ENCODE results near the gene VEGFA. TPM values are rescaled to one million over a fixed set of nuclear protein-coding genes. Genes with fewer than 3 reads are reported as not detected.

The VEGFA gene
- total RNA-seq, 1 donor from 2014 or later: 249 TPM

DNA sequence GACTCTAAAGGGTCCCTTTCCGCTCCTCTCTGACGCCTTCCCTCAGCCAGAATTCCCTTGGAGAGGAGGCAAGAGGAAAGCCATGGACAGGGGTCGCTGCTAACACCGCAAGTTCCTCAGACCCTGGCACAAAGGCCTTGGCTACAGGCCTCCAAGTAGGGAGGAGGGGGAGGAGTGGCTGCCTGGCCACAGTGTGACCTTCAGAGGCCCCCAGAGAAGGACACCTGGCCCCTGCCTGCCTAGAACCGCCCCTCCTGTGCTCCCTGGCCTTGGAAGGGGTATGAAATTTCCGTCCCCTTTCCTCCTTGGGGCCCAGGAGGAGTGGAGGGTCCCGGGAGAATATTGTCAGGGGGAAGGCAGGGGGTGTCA lies 2.7 kb downstream of the VEGFA start:
- no peak for DNase-seq (ENCODE audit: low read depth)

DNA sequence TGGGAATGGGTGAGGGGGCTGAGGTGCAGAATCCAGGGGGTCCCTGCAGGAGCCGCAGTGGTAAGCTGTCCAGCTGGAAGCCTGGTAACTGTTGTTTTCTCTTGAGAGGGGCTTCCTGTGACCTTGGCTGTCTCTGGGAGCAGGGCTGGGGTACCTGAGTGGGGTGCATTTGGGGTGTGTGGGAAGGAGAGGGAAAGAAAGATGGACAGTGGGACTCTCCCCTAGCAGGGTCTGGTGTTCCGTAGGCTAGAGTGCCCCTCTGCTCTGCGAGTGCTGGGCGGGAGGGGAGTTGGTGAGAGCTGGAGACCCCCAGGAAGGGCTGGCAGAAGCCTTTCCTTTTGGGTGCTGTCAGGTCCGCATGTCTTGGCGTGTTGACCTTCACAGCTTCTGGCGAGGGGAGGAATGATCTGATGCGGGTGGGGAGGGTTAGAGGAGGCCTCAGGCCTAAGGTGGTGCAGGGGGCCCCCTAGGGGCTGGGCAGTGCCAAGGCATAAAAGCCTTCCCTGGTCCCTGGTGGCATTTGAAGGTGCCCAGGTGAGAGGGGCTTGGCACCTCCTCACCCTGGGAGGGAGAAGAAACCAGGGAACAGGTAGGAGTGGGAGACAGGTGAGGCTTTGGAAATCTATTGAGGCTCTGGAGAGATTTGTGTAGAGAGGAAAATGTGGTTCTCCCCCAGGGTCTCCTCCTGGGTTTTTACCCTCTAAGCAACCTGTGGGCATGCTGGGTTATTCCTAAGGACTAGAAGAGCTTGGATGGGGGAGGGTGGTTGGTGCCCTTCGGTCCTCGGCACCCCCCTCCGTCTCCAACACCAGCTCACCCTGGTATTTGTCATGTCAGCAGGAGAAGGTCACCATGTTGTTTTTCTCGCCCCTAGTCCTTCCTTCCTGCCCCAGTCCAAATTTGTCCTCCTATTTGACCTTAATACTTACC lies 3.3 kb downstream of the VEGFA start:
- peak; percentile 41 for DNase-seq (ENCODE audit: low read depth)

DNA sequence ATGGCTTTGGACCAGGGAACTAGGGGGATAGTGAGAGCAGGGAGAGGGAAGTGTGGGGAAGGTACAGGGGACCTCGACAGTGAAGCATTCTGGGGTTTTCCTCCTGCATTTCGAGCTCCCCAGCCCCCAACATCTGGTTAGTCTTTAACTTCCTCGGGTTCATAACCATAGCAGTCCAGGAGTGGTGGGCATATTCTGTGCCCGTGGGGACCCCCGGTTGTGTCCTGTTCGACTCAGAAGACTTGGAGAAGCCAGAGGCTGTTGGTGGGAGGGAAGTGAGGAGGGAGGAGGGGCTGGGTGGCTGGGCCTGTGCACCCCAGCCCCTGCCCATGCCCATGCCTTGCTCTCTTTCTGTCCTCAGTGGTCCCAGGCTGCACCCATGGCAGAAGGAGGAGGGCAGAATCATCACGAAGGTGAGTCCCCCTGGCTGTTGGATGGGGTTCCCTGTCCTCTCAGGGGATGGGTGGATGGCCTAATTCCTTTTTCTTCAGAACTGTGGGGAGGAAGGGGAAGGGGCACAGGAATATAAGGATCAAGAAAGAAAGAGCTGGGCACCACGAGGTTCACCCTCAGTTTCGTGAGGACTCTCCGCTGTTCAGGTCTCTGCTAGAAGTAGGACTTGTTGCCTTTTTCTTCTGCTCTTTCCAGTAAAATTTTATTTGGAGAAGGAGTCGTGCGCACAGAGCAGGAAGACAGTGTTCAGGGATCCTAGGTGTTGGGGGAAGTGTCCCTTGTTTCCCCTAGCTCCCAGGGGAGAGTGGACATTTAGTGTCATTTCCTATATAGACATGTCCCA lies 4.2 kb downstream of the VEGFA start:
- no peak for DNase-seq (ENCODE audit: low read depth)

- DNase-seq (ENCODE audit: low read depth): peak; percentile 36
These were observed 4.9 kb downstream of the VEGFA start for GRCh38 chr6:43774776-43775534.

- DNase-seq (ENCODE audit: low read depth): no peak
These were observed 5.5 kb downstream of the VEGFA start for GRCh38 chr6:43775535-43775885.

- peak; percentile 66 for DNase-seq (ENCODE audit: low read depth)
These were observed 6.2 kb downstream of the VEGFA start for GRCh38 chr6:43776115-43776798.

- no peak for DNase-seq (ENCODE audit: low read depth)
These were observed 7.1 kb downstream of the VEGFA start for GRCh38 chr6:43776799-43777776.

DNA sequence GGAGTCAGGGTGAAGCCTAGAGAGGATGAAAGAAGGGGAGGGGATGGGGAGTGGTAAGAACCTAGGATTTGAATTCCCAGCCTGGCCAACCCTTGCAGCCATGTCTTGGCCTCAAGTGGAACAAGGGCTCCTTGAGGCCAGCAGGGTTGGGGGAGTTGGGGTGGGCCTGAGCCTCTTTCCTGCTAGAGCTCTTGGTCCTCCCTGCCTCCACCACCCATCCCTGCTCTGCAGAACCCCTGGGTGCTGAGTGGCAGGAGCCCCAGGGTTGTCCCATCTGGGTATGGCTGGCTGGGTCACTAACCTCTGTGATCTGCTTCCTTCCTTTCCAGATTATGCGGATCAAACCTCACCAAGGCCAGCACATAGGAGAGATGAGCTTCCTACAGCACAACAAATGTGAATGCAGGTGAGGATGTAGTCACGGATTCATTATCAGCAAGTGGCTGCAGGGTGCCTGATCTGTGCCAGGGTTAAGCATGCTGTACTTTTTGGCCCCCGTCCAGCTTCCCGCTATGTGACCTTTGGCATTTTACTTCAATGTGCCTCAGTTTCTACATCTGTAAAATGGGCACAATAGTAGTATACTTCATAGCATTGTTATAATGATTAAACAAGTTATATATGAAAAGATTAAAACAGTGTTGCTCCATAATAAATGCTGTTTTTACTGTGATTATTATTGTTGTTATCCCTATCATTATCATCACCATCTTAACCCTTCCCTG lies 8.3 kb downstream of the VEGFA start:
- DNase-seq (ENCODE audit: low read depth): no peak

GRCh38 chr6:43778976-43779851 lies 9.2 kb downstream of the VEGFA start:
- DNase-seq (ENCODE audit: low read depth): no peak

- peak; percentile 39 for DNase-seq (ENCODE audit: low read depth)
These were observed 9.8 kb downstream of the VEGFA start for GRCh38 chr6:43779852-43780236.

DNA sequence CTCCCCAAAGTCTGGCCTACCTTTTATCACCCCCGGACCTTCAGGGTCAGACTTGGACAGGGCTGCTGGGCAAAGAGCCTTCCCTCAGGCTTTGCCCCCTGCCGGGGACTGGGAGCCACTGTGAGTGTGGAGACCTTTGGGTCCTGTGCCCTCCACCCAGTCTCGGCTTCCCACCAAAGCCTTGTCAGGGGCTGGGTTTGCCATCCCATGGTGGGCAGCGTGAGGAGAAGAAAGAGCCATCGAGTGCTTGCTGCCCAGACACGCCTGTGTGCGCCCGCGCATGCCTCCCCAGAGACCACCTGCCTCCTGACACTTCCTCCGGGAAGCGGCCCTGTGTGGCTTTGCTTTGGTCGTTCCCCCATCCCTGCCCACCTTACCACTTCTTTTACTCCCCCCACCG lies 10.3 kb downstream of the VEGFA start:
- DNase-seq (ENCODE audit: low read depth): no peak

DNA sequence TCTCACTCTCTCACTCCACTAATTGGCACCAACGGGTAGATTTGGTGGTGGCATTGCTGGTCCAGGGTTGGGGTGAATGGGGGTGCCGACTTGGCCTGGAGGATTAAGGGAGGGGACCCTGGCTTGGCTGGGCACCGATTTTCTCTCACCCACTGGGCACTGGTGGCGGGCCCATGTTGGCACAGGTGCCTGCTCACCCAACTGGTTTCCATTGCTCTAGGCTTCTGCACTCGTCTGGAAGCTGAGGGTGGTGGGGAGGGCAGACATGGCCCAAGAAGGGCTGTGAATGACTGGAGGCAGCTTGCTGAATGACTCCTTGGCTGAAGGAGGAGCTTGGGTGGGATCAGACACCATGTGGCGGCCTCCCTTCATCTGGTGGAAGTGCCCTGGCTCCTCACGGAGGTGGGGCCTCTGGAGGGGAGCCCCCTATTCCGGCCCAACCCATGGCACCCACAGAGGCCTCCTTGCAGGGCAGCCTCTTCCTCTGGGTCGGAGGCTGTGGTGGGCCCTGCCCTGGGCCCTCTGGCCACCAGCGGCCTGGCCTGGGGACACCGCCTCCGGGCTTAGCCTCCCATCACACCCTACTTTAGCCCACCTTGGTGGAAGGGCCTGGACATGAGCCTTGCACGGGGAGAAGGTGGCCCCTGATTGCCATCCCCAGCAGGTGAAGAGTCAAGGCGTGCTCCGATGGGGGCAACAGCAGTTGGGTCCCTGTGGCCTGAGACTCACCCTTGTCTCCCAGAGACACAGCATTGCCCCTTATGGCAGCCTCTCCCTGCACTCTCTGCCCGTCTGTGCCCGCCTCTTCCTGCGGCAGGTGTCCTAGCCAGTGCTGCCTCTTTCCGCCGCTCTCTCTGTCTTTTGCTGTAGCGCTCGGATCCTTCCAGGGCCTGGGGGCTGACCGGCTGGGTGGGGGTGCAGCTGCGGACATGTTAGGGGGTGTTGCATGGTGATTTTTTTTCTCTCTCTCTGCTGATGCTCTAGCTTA lies 11.2 kb downstream of the VEGFA start:
- DNase-seq (ENCODE audit: low read depth): no peak

DNA sequence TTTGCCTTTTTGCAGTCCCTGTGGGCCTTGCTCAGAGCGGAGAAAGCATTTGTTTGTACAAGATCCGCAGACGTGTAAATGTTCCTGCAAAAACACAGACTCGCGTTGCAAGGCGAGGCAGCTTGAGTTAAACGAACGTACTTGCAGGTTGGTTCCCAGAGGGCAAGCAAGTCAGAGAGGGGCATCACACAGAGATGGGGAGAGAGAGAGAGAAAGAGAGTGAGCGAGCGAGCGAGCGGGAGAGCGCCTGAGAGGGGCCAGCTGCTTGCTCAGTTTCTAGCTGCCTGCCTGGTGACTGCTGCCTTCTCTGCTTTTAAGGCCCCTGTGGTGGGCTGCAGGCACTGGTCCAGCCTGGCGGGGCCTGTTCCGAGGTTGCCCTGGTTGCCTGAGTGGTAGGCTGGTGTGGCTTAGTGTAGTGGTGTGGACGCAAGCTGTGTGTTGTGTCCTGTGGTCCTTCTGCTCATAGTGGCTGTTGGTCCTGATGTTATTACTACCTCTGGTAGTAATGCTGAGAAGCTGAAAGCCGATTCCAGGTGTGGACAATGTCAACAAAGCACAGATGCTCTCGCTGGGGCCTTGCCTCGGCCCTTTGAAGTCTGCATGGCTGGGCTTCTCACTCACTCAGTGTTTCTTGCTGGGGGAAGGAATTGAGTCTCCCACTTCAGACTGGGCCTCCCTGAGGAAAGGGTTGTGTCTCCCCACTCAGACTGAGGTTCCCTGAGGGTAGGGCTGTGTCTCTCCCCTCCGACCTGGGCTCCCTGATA lies 12.1 kb downstream of the VEGFA start:
- DNase-seq (ENCODE audit: low read depth): no peak

DNA sequence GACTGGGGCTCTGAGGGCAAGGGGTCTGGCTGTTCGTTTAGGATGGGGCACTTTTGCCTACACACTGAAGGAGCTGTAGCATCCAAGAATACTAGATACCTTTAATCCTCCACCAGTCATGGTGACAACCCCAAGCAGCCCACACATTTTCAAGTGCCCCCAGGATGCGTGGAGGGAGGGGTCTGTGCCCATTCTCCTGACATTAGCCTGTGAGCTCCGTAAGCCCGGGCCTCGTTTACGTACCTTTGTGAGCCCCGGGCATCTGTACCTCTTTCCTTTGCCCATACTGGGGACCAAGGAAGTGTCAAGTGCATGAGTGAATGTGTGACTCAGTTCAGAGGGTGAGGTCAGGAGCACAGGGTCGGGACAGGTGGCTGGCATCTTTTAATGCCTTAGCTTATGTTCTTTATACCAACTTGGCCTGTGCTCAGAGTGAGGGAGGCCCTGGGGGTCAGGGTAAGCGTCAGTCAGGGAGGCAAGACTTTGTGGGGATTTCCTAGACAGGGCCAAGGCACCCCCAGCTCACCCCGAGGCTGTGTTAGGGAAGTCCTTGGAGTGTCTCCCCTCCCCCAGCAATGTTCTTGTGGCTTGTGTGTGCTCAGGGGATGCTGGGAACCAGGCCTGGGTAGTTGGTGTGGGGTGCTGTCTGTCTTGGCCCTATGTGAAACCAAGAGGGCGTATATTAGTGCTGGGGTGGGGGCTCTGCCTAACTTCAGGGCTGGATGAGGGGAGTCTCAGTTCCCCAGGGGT lies 12.9 kb downstream of the VEGFA start:
- DNase-seq (ENCODE audit: low read depth): no peak

GRCh38 chr6:43784049-43784855 lies 14.2 kb downstream of the VEGFA start:
- no peak for DNase-seq (ENCODE audit: low read depth)
